Testis (tissue), 2 donors: Measurements from ENCODE around the gene CEP72.

Experiments used
- POLR2A ChIP-seq: fragments of 450-650 bp; IDR thresholded peaks from one replicate; pipeline ENCODE4 v1.6.1; 2017; ENCODE audit warnings: antibody characterized with exemption, mild to moderate bottlenecking, moderate library complexity
- TF ChIP-seq, protein P1 (sequence below), 3 experiments: fragments of 450-650 bp in 2 of 3; fragments of 200-600 bp in 1 of 3; sonication (generic) in 1 of 3; IDR thresholded peaks; one replicate each; pipeline ENCODE4 v1.5.1; 2016 to 2019; ENCODE audit warnings: antibody characterized with exemption in 3 of 3, mild to moderate bottlenecking in 2 of 3, moderate library complexity in 1 of 3

DNA sequence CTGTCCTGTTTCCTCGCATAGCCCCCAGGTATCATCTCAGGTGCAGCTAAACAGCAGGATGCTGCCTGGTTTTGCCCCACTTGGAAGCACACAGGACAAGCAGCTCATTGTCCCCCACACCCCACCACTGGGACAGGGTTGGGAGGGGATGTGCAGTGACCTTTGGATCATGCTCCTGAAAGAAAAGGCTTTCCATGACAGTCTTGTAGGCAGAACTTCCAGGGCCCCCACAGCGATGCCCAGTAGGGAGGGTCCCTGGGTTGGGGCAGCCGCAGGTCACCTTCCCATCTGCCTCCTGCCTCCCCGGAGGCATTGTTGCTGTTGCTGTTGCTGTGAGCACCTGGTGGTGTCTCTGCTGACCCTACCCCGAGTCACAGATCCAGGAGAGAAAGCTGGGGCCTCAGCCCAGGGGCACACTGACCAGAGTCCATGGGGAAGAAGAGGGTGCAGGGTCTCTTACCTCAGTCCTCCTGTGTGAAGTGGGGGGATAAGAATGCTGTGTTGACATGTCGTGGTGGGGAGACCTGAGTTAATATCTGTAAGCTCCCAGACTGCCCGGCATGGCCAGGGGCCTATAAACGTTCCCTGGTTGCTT, 8.5 kb downstream of the CEP72 start:
- TF ChIP-seq, protein P1, sequence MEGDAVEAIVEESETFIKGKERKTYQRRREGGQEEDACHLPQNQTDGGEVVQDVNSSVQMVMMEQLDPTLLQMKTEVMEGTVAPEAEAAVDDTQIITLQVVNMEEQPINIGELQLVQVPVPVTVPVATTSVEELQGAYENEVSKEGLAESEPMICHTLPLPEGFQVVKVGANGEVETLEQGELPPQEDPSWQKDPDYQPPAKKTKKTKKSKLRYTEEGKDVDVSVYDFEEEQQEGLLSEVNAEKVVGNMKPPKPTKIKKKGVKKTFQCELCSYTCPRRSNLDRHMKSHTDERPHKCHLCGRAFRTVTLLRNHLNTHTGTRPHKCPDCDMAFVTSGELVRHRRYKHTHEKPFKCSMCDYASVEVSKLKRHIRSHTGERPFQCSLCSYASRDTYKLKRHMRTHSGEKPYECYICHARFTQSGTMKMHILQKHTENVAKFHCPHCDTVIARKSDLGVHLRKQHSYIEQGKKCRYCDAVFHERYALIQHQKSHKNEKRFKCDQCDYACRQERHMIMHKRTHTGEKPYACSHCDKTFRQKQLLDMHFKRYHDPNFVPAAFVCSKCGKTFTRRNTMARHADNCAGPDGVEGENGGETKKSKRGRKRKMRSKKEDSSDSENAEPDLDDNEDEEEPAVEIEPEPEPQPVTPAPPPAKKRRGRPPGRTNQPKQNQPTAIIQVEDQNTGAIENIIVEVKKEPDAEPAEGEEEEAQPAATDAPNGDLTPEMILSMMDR (IDR thresholded peaks at IDR 0.05) = no peak
- no peak for TF ChIP-seq POLR2A
